SH-SY5Y (cell line): Measurements from ENCODE around the gene RIC1.

Experiments used
- GATA2 ChIP-seq: IDR thresholded peaks from 2 replicates; pipeline ENCODE4 v1.6.1; 2011; ENCODE audit warnings: mild to moderate bottlenecking, low read depth, low read length
- GATA3 ChIP-seq: IDR thresholded peaks from 2 replicates; pipeline ENCODE4 v1.6.1; 2011; ENCODE audit warnings: low read depth, mild to moderate bottlenecking, low read length, moderate library complexity

DNA sequence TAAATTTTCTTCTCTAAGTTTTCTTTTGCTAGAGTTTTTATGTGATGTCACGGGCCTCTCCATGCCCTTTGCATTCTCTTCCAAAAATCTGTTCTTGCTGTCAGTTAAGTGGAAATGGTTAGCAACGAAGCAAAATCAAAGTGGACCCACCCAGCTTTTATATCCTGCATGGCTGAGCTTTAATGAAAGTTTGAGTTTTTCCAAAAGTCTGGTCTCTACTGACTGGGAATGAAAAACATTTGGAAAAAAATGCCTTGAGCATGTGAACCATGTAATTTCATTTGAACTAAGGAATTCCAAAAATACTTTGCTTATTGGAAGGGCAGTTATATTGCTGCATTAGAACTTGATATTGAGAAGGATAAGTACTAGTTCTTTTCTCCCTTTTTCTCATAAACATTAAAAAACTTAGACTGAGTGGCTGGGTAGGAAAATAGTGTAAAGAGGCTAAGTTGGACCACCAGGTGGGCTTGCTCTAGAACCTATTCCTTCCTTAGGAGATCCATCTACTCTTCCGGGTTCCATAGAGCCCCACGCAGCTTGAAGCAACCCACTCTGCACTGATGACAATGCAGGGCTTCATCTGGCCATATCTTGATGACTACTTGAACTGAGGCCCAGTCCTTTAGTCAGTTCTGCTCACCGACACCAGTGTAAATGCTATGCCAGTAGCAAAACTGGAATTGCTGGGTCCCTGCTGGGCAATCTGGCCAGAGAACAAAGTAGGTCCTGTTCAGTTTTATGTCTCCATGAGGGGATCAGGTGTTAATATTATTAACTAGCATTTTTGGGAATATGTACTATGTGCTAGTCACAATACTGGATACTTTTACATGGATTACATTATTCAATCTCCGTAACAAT, 17.4 kb upstream of the RIC1 start:
- TF ChIP-seq GATA3, result no peak
- TF ChIP-seq GATA2, result no peak
